C4-2B (cell line): Measurements from ENCODE around the gene INPP5D.

Experiments
- ZFX ChIP-seq: fragments of 450-650 bp; IDR thresholded peaks from 2 replicates; pipeline ENCODE4 v1.6.1; 2017
- TF ChIP-seq, protein P1 (sequence below): fragments of 450-650 bp; conservative IDR thresholded peaks from 2 replicates; pipeline ENCODE4 v1.5.1; 2017; ENCODE audit warnings: mild to moderate bottlenecking

DNA sequence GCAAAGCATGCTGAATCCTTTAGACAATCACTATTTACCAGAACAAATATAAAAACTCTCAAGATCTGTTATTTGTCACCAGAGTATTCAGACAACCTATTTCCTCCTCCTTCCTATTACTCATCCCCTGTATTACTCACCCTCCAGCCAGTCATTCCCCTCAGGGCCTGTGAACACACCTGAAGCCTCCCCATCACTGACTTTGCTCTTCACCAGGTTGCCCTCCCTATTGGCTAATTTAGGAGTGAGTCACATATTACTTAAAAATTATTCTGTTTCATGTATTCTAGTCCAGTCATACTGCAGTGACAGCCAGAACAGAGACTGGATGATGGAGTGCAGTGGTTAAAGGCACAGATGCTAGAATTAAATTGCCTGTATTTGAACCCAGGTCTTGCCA, 187.6 kb downstream of the INPP5D start:
- TF ChIP-seq, protein P1, sequence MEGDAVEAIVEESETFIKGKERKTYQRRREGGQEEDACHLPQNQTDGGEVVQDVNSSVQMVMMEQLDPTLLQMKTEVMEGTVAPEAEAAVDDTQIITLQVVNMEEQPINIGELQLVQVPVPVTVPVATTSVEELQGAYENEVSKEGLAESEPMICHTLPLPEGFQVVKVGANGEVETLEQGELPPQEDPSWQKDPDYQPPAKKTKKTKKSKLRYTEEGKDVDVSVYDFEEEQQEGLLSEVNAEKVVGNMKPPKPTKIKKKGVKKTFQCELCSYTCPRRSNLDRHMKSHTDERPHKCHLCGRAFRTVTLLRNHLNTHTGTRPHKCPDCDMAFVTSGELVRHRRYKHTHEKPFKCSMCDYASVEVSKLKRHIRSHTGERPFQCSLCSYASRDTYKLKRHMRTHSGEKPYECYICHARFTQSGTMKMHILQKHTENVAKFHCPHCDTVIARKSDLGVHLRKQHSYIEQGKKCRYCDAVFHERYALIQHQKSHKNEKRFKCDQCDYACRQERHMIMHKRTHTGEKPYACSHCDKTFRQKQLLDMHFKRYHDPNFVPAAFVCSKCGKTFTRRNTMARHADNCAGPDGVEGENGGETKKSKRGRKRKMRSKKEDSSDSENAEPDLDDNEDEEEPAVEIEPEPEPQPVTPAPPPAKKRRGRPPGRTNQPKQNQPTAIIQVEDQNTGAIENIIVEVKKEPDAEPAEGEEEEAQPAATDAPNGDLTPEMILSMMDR: no peak
- no peak for TF ChIP-seq ZFX
